ENCODE data around the gene CNGA2. TPM values are rescaled to one million over a fixed set of nuclear protein-coding genes. Genes with fewer than 3 reads are reported as not detected.

The CNGA2 gene
- total and polyA plus RNA-seq, 7 experiments from 2014 or later = not detected

DNA sequence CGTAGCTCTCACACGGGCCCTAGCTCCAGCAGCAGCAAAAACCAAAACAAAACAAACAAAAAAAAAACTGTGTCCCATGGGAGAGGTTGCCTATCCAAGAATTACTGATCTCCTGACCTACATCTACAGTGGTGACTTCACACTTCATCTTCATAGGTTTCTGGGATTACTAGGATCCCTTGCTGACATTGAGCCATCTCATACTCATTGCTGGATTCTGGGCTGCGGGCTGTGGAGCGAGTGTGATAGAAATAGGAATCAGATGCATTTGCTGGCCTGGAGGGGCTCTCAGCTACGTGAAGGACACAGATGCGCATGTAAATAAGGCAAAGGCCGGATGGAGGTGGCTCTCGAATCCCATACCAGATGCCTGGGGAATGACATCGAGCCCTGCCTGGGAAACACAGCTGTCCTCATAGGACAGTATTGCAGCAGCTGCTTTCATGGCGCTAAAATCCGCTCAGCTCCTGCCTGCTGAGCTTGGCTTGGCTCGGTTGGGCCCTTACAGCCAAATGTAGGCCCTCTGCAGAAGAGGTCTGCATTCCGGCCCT is 41.7 kb downstream of the CNGA2 start:
- ChIA-PET POLR2A (no interaction called here), CTCF (no interaction called here)
- ATAC-seq (no peak), DNase-seq (no peak)
- Mint-ChIP-seq H3K9me3 (no peaks in the 10 kb centered on the region), H3K4me3 (no peak overlapping the region), H3K27me3 (peaks cover 0 to 4% (median 1%) of the 10 kb centered on the region in 5 donors), H3K27ac (no peak overlapping the region), H3K4me1 (no peaks in the 10 kb centered on the region), H3K36me3 (no peaks in the 10 kb centered on the region)
- H3K4me1 ChIP-seq (ENCODE audit: control insufficient read depth in 2 of 2, insufficient read depth in 2 of 2, low read length in 2 of 2) = no peaks in the 10 kb centered on the region
- intact Hi-C loops (cut with micrococcal nuclease) = no loop called here
- H3K27me3 ChIP-seq (ENCODE audit: control insufficient read depth in 2 of 2, insufficient read depth in 2 of 2, low read length in 2 of 2) = no peaks in the 10 kb centered on the region
- no peaks in the 10 kb centered on the region for H3K9me3 ChIP-seq (ENCODE audit: control insufficient read depth in 2 of 3, low read length in 3 of 3)
- no peak overlapping the region for H3K4me3 ChIP-seq (ENCODE audit: low read length)
- no peak overlapping the region for H3K27ac ChIP-seq (ENCODE audit: low read depth, low read length)
- H3K36me3 ChIP-seq (ENCODE audit: control insufficient read depth in 2 of 3, insufficient read depth in 3 of 3, low read length in 3 of 3) = no peaks in the 10 kb centered on the region

DNA sequence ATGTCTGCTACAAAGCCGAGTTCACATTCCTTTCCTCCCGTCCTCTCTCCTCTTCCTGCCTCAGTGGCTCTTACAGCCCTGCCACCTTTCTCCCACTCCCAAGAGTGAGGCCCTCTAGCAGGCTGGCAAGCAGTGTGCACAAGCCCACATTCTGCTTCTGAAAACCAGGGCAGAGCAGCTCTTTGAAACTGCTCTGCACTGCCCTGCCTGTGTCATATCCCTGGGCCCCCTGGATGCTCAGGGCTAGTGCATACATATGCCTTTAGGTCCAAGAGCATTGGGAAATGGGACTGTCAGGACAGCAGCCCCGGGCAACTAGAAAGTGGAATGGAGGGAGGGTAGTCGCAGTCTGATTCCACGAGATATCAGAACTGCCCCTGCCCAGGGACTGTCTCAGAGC is 42.4 kb downstream of the CNGA2 start:
- CTCF ChIA-PET = no interaction called here
- H3K27ac Mint-ChIP-seq = no peak overlapping the region
- no peaks in the 10 kb centered on the region for H3K4me1 Mint-ChIP-seq
- intact Hi-C loops (cut with micrococcal nuclease) = no loop called here
- peaks cover 0 to 4% (median 0%) of the 10 kb centered on the region in 5 donors for H3K27me3 Mint-ChIP-seq
- no peak overlapping the region for H3K4me3 ChIP-seq (ENCODE audit: low read length)
- H3K36me3 Mint-ChIP-seq = no peaks in the 10 kb centered on the region
- no peaks in the 10 kb centered on the region for H3K4me1 ChIP-seq (ENCODE audit: control insufficient read depth in 2 of 2, insufficient read depth in 2 of 2, low read length in 2 of 2)
- no peaks in the 10 kb centered on the region for H3K9me3 Mint-ChIP-seq
- H3K4me3 Mint-ChIP-seq = no peak overlapping the region
- POLR2A ChIA-PET = no interaction called here
- no peaks in the 10 kb centered on the region for H3K27me3 ChIP-seq (ENCODE audit: control insufficient read depth in 2 of 2, insufficient read depth in 2 of 2, low read length in 2 of 2)
- no peak overlapping the region for H3K27ac ChIP-seq (ENCODE audit: low read depth, low read length)
- DNase-seq = no peak
- ATAC-seq = no peak
- H3K9me3 ChIP-seq (ENCODE audit: control insufficient read depth in 2 of 3, low read length in 3 of 3) = no peaks in the 10 kb centered on the region
- H3K36me3 ChIP-seq (ENCODE audit: control insufficient read depth in 2 of 3, insufficient read depth in 3 of 3, low read length in 3 of 3) = no peaks in the 10 kb centered on the region

DNA sequence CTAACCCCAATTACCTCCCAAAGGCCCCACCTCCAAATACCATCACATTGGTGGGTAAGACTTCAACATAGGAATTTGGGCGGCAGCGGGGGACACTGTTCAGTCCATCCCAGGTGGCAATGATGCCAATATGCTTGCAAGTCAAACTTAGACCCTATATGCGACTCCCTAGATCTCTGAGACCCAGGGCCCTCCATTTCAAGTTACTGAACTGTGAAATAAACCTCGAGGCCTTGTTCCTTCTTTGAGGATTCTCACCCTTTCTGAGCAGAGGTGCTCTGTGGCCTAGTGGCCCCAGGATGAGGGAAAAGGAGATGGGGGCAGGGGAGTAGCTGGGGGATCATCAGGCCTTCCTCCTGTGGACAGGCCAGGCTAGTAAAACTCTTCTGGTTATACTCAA is 44.7 kb downstream of the CNGA2 start:
- H3K27me3 ChIP-seq (ENCODE audit: control insufficient read depth in 2 of 2, insufficient read depth in 2 of 2, low read length in 2 of 2) = no peaks in the 10 kb centered on the region
- no peak for DNase-seq
- H3K4me3 ChIP-seq (ENCODE audit: low read length) = no peak overlapping the region
- Mint-ChIP-seq H3K9me3 (no peaks in the 10 kb centered on the region), H3K36me3 (no peaks in the 10 kb centered on the region), H3K4me1 (no peaks in the 10 kb centered on the region), H3K27ac (no peak overlapping the region), H3K27me3 (peaks cover 0 to 4% (median 0%) of the 10 kb centered on the region in 5 donors), H3K4me3 (no peak overlapping the region)
- no peaks in the 10 kb centered on the region for H3K4me1 ChIP-seq (ENCODE audit: control insufficient read depth in 2 of 2, insufficient read depth in 2 of 2, low read length in 2 of 2)
- intact Hi-C loops (cut with micrococcal nuclease) = no loop called here
- ChIA-PET CTCF (no interaction called here), POLR2A (no interaction called here)
- H3K9me3 ChIP-seq (ENCODE audit: control insufficient read depth in 2 of 3, low read length in 3 of 3) = no peaks in the 10 kb centered on the region
- no peak overlapping the region for H3K27ac ChIP-seq (ENCODE audit: low read depth, low read length)
- no peaks in the 10 kb centered on the region for H3K36me3 ChIP-seq (ENCODE audit: control insufficient read depth in 2 of 3, insufficient read depth in 3 of 3, low read length in 3 of 3)
- ATAC-seq = no peak

- H3K27me3 ChIP-seq (ENCODE audit: control insufficient read depth in 2 of 2, insufficient read depth in 2 of 2, low read length in 2 of 2) = no peaks in the 10 kb centered on the region
- Mint-ChIP-seq H3K36me3 (no peaks in the 10 kb centered on the region), H3K27ac (no peak overlapping the region), H3K27me3 (peaks cover 0 to 2% (median 0%) of the 10 kb centered on the region in 5 donors), H3K4me1 (no peaks in the 10 kb centered on the region), H3K9me3 (no peaks in the 10 kb centered on the region), H3K4me3 (no peak overlapping the region)
- H3K36me3 ChIP-seq (ENCODE audit: control insufficient read depth in 2 of 3, insufficient read depth in 3 of 3, low read length in 3 of 3) = no peaks in the 10 kb centered on the region
- CTCF ChIA-PET = no interaction called here
- intact Hi-C loops (cut with micrococcal nuclease) = no loop called here
- H3K4me3 ChIP-seq (ENCODE audit: low read length) = no peak overlapping the region
- ATAC-seq (no peak), DNase-seq (no peak)
- H3K9me3 ChIP-seq (ENCODE audit: control insufficient read depth in 2 of 3, low read length in 3 of 3) = no peaks in the 10 kb centered on the region
- H3K4me1 ChIP-seq (ENCODE audit: control insufficient read depth in 2 of 2, insufficient read depth in 2 of 2, low read length in 2 of 2) = no peaks in the 10 kb centered on the region
- POLR2A ChIA-PET = no interaction called here
- H3K27ac ChIP-seq (ENCODE audit: low read depth, low read length) = no peak overlapping the region
Measured at GRCh38 chrX:151780621-151781020, 46.1 kb downstream of the CNGA2 start.

GRCh38 chrX:151789179-151789800 is 54.7 kb downstream of the CNGA2 start:
- ATAC-seq (no peak), DNase-seq (no peak)
- Mint-ChIP-seq H3K27me3 (peaks cover 0 to 5% (median 0%) of the 10 kb centered on the region in 5 donors), H3K4me1 (no peaks in the 10 kb centered on the region), H3K4me3 (no peak overlapping the region), H3K36me3 (no peaks in the 10 kb centered on the region), H3K9me3 (peaks cover 0 to 2% (median 0%) of the 10 kb centered on the region in 11 donors), H3K27ac (no peak overlapping the region)
- Histone ChIP-seq H3K27me3 (ENCODE audit: control insufficient read depth in 2 of 2, insufficient read depth in 2 of 2, low read length in 2 of 2) (no peaks in the 10 kb centered on the region), H3K4me3 (ENCODE audit: low read length) (no peak overlapping the region), H3K36me3 (ENCODE audit: control insufficient read depth in 2 of 3, insufficient read depth in 3 of 3, low read length in 3 of 3) (no peaks in the 10 kb centered on the region), H3K9me3 (ENCODE audit: control insufficient read depth in 2 of 3, low read length in 3 of 3) (no peaks in the 10 kb centered on the region), H3K4me1 (ENCODE audit: control insufficient read depth in 2 of 2, insufficient read depth in 2 of 2, low read length in 2 of 2) (no peaks in the 10 kb centered on the region), H3K27ac (ENCODE audit: low read depth, low read length) (no peak overlapping the region)
- intact Hi-C loops (cut with micrococcal nuclease) = no loop called here
- ChIA-PET CTCF (no interaction called here), POLR2A (no interaction called here)

DNA sequence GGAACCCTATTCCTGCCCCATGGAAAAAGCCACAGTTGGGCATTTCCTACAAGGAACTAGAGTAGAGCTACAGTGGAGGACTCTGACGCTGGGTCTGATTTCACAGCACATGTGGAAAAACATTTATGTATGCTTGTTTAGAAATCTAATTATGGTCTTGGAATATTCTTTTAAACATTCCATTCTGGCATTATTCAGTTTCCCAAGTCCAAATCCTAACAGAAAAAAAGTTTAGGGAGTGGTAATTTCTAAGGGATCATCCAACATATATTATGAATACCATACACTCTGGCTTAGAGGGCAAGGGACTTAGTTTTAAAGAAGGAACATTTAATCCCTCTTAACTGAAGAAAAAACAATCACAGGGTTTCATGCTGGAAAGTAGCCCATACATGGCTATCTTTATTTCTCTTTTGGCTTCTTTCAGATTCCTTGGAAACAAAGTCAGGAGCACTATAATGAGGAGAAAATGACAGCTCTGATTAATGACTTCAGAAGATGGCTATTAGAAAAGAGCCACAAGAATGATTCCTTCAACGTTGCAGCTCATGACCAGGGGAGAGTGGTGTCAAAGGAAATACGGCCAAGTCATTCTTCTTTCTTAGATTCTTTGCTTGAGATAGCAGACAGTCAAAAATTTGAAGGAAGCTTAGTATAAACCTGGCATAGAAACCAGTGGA is 56.1 kb downstream of the CNGA2 start:
- ATAC-seq = no peak
- DNase-seq = no peak
- Mint-ChIP-seq H3K36me3 (no peaks in the 10 kb centered on the region), H3K4me3 (no peak overlapping the region), H3K4me1 (peaks cover 0 to 2% (median 0%) of the 10 kb centered on the region in 7 donors), H3K27ac (no peak overlapping the region), H3K9me3 (peaks cover 0 to 3% (median 0%) of the 10 kb centered on the region in 11 donors), H3K27me3 (peaks cover 0 to 5% (median 0%) of the 10 kb centered on the region in 5 donors)
- H3K27me3 ChIP-seq (ENCODE audit: control insufficient read depth in 2 of 2, insufficient read depth in 2 of 2, low read length in 2 of 2) = no peaks in the 10 kb centered on the region
- no peaks in the 10 kb centered on the region for H3K4me1 ChIP-seq (ENCODE audit: control insufficient read depth in 2 of 2, insufficient read depth in 2 of 2, low read length in 2 of 2)
- intact Hi-C loops (cut with micrococcal nuclease) = no loop called here
- H3K36me3 ChIP-seq (ENCODE audit: control insufficient read depth in 2 of 3, insufficient read depth in 3 of 3, low read length in 3 of 3) = no peaks in the 10 kb centered on the region
- POLR2A ChIA-PET = no interaction called here
- no peaks in the 10 kb centered on the region for H3K9me3 ChIP-seq (ENCODE audit: control insufficient read depth in 2 of 3, low read length in 3 of 3)
- H3K27ac ChIP-seq (ENCODE audit: low read depth, low read length) = no peak overlapping the region
- CTCF ChIA-PET = no interaction called here
- no peak overlapping the region for H3K4me3 ChIP-seq (ENCODE audit: low read length)

- DNase-seq (no peak), ATAC-seq (no peak)
- Mint-ChIP-seq H3K27me3 (peaks cover 0 to 5% (median 0%) of the 10 kb centered on the region in 5 donors), H3K36me3 (no peaks in the 10 kb centered on the region), H3K9me3 (peaks cover 0 to 5% (median 0%) of the 10 kb centered on the region in 11 donors), H3K4me1 (peaks cover 0 to 2% (median 0%) of the 10 kb centered on the region in 7 donors), H3K4me3 (no peak overlapping the region), H3K27ac (no peak overlapping the region)
- Histone ChIP-seq H3K36me3 (ENCODE audit: control insufficient read depth in 2 of 3, insufficient read depth in 3 of 3, low read length in 3 of 3) (no peaks in the 10 kb centered on the region), H3K27me3 (ENCODE audit: control insufficient read depth in 2 of 2, insufficient read depth in 2 of 2, low read length in 2 of 2) (no peaks in the 10 kb centered on the region), H3K4me3 (ENCODE audit: low read length) (no peak overlapping the region), H3K4me1 (ENCODE audit: control insufficient read depth in 2 of 2, insufficient read depth in 2 of 2, low read length in 2 of 2) (no peaks in the 10 kb centered on the region), H3K27ac (ENCODE audit: low read depth, low read length) (no peak overlapping the region), H3K9me3 (ENCODE audit: control insufficient read depth in 2 of 3, low read length in 3 of 3) (no peaks in the 10 kb centered on the region)
- POLR2A ChIA-PET = no interaction called here
- CTCF ChIA-PET = no interaction called here
- intact Hi-C loops (cut with micrococcal nuclease) = no loop called here
Measured at GRCh38 chrX:151791961-151792360, 57.4 kb downstream of the CNGA2 start.
